HL-60/S4 treated with retinoic acid at 250 ng/mL for 4 days and 3 days (cell line): Measurements from ENCODE around the gene NALCN.
"Not testable (repeated sequence)": the region's sequence is repeated elsewhere in the genome, so short reads cannot be mapped to it uniquely, and the experiment has no call there.

ENCODE experiments used
- in situ Hi-C: fragments of 300-500 bp; cut with MboI; formaldehyde crosslinking; loops from 2 replicates; pipeline ENCODE4 v1.7.0; 2022; ENCODE audit warnings: low sequenced_read_pairs

The NALCN gene

DNA sequence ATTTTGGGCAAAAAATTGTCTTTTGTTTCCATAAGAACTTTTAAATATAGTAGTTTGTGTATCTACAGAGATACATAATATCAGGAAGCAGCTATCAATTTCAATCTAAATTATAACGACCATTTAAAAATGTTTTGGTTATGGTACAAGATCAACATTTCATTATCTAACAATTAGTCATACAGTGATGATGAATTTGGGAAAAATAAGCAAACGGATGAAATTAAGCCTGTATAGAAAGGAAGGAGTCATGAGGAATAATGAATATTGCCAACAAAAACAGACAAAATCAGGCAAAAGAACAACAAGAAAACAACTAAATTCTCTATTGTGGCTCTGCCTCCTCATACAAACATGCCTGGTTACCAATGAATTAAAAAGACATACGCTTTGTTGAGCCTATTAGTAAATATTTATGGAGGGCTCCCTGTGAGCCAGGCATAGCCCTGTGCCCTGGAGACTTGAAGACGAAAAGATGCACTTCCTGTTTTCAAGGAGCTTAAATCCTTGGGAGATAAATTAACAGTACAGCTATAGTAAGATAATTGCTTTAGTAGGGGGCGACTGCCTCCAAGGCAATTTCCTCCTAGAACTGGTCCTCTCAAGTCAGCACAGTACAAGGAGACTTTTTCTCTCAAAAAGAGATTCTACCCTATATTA, 73.0 kb downstream of the NALCN start:
- in situ Hi-C loops: no loop called here

DNA sequence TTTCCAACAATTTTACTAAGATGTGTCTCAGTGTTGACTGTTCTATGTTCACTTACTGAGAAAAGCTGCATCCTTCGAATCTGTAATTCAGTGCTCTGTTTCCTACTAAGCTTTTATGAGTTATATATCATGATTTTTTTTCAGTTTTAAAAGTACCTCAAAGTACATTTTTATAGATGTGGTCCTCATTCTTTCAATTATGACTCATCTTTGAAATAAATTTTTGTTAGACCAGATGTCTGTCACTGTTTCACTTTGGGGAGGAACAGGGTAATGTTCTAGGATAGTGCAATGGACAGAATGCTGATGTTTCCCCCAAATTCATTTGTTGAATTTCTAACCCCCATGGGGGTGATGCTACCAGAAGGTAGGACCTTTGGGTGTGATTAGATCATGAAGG, 74.8 kb downstream of the NALCN start:
- in situ Hi-C loops: no loop called here

DNA sequence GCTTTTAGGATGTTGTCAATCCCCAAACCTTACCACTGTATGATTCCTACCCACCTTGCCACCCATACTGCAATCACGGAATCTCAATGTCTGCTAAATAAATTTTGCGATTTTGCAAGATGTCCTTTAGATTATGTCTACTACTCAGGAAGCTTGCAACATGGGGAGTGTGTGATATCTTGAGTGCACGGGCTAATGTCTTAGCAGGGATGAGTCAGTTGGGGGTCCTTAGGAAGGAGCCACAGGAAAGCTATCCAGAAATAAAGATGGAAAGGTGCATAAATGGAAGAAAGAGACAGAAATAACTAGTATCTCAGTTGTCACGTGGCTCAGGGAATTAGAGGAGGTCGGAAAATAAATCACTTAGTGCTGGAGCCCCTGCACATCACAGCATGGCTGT, 77.1 kb downstream of the NALCN start:
- in situ Hi-C loops: no loop called here

DNA sequence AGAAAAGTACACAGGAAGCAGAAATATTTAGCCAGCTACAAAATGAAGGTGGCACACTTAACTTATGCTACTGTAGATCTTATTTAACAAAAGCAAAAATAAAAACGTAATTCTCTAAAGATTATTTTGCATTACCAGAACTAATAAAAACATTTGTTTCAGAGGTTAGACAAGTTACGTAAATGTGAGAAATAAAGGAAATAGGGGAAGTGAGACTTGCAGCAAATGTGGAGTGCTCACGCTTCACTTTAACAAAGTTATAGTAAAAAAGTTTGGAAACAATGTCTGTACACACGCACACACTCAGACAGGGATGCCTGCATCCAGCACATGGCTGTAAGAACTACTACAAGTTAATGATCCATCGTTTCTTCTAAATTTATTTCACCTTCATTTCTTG, 83.7 kb downstream of the NALCN start:
- in situ Hi-C loops: no loop called here

DNA sequence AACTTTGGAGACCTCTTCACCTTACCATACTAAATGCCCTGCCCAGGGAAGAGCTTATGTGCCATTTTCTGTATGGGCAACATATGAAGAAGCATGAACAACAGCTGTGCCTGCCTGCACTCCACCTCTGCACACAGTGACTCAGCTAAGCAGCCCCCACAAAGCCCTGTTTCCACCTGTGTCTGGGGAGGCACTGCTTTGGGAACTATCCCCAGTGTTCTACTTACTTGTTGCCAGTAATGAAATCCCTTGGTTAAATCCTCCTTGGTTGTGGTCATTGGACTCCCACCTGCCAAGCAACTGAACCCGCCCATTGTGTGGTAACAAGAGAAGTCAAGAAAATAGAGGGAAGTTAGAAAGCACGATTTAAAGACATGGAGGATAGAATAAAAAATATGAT, 84.6 kb downstream of the NALCN start:
- in situ Hi-C loops: no loop called here

DNA sequence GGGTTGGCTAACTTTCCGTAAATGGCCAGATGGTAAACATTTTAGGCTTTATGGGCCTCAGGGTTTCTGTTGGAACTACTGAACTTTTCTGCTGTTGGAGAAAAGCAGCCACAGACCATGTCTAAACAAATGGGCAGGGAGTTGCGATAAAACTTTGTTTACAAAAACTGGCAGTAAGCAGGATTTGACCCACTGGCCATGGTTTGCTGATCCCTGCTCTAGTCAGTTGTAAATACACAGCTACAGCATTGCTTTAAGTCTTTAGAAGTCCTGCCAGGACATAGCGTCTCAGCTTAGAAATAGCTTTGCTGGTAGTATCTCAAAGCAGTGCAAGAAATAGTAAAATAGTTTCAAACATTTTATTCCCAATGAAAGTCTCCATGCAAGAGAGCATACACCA, 88.4 kb downstream of the NALCN start:
- in situ Hi-C loops: no loop called here

DNA sequence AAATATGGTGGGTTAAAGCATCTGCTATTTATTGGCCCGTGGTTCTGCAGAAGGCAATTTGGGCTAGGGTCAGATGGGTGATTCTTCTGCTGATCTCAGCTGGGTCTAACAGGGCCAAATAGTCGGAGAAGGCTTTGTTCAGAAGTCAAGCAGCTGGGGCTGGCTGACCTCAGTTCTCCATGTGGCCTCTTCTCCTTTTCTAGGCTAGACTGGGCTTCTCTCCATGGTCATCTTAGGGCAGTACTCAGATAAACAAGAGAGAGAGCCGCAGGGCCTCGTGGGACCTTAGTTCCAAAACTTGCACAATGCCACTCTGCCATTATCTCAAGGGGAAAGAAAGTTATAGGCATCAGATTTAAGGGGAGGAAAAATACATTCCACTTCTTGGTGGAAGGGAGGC, 89.6 kb downstream of the NALCN start:
- in situ Hi-C loops: no loop called here

DNA sequence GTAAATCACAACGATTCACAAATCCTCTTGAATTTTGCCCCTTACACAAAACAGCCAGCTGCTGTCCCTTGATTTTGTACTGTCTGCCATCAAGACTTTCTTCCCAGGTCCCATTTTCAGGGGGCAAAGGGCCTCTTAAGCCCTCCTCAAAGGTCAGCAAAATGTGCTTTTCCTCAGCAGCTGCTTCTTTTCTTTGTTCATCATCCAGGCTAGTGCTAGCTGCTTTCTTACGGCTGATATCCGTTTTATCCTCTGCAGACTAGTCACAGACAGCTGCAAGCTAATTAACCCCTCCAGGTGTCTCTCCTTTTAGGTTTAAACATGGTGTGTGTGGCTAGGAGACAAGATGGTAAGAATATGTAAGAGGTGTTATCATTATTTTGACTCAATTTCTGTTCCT, 90.9 kb downstream of the NALCN start:
- in situ Hi-C loops: no loop called here

DNA sequence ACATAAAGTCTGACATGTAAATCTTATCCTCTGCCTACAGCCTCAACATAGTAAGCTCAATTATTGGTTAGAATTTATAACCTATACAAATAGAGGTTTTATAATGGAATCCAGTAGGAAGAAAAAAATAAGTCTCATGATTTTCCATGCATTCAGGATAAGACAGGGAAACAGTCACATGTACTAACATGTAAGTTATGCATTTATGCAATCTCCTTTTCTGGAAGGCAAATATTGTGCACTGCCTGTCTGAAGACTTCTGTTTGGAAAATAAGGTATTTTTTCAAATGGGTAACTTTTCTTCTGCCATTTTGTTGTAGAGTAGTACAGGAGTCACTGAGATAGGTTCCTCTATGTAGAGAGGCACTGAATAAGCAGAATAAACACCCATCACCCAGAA, 92.7 kb downstream of the NALCN start:
- in situ Hi-C loops: no loop called here

DNA sequence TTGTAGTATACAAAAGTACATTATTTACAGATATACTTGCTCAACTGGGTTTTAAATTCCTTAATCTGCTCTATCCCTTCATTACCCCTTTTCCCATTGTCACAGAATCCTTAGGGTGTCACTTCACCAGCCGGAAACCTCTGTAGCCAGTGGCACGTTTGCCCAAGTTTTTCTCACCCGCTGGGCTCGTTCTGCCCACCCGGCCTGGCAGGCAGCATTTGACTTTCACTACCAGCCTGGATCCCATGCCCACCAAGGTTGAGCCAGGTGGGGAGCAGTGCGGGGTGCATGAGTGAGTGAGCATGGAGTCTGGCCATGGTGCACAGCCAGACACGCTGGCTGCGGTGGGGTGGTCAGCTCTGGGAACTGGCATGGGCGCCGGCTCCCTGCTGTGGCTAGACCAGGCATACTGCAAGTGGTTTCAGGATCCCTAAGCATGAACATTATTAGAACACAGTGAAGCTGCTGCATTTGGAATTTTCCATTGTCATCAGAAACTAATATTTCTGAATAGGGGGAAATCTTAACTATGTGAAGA, 98.3 kb downstream of the NALCN start:
- in situ Hi-C loops: no loop called here

DNA sequence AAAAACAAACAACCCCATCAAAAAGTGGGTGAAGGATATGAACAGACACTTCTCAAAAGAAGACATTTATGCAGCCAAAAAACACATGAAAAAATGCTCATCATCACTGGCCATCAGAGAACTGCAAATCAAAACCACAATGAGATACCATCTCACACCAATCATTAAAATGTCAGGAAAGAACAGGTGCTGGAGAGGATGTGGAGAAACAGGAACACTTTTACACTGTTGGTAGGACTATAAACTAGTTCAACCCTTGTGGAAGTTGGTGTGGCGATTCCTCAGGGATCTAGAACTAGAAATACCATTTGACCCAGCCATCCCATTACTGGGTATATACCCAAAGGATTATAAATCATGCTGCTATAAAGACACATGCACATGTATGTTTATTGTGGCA, 102.8 kb downstream of the NALCN start:
- in situ Hi-C loops: not testable (repeated sequence)

DNA sequence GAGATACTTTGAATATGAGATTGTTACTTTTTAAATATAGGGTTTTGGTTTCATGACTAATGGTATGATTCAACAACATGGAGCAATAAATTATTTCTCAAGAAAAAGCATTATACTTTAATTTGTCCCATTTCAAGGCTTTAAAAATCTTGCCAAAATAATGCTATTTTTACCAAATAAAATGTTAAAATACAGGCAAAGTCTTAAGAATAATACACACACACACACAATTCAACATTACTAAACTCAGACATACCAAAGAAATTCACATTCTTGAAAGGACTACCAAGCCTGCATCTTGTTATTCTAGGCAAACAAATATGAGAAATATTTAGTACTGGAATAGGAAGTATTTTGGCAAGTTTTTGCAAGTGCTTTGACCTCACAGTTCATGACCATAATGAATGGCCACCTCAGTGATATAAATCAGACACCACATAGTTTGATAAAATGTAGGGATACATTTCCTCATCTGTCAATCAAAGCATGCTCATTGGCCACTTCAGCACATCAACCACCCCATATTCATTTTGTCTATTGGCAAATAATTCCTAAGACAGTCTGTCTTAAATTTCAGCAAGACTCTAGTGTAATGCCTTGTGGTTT, 107.2 kb downstream of the NALCN start:
- in situ Hi-C loops: no loop called here

DNA sequence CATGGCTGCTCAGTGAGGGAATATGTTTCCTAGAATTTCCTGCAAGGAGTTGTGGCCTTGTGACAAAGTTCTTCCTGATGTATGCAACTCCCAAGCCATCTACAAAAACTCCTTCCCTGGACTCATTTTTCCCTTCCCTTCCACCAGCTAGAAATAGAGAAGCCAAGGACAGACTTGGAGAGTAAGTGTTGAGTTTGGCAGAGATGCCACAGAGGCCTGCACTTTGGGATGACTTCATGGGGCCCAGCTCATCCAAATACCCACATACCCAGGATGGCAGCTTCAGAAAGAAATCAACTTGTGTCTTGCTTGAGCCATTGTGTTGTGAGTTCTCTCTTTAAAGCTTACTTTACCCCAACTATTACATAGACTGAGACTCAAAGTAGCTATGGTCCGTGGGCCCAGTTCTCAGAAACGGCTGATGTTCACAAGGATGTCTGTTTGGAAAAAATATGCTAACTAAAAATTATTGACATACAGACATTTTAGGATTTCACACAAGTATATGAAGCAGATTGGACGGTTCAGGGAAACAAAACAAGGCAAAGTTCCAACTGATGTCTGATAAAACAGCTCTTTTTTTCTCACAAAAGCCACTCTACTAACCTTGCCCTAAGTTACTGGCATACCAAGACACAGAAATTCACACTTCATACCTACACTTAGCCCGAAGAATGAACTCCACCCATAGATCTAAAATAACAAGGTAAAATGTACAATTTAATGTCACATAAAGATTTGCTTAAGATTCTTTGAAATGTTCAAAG, 107.9 kb downstream of the NALCN start:
- in situ Hi-C loops: no loop called here

DNA sequence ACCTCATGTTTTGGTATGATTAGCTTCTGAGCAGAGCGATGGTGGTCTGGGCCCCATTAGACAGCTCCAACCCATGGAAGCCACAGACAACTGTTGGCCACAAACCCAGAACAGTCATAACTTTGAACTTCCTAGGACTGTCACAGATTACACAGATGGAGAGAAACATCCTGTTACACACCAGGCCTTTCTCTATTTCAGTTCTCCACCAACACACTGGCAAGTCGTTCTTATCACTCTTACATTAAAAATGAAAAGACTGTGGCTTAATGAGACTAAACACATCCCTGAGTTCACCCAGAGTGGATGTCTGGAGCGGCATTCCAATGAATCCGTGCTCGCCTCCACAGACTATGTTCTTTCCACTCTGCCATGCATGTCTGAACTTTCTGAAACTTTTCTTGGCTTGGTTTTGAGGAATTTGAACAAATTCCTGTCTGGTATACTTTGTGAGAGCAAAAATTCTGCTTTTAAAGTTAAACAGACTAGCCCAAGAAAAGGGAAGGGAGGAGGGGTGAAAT, 109.1 kb downstream of the NALCN start:
- in situ Hi-C loops: no loop called here

DNA sequence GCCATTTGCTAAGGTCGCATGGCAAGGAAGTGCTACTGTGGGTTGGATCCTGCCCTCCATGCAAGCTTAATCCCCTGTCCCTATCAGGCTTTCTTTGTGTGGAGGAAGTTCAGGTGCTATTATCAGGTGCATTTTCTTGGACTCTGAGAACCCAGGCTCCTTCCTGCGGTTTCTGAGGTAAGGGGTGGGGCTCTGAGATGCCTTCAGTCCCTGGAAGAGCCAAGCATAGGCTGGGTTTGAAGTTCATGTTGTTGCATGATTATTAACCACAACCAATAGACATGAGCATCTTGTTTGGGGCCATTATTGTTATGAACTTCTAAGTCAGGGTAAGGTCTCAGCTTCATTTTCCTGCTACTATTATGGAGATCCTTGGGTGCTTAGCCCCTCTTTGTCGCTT, 109.5 kb downstream of the NALCN start:
- in situ Hi-C loops: no loop called here

DNA sequence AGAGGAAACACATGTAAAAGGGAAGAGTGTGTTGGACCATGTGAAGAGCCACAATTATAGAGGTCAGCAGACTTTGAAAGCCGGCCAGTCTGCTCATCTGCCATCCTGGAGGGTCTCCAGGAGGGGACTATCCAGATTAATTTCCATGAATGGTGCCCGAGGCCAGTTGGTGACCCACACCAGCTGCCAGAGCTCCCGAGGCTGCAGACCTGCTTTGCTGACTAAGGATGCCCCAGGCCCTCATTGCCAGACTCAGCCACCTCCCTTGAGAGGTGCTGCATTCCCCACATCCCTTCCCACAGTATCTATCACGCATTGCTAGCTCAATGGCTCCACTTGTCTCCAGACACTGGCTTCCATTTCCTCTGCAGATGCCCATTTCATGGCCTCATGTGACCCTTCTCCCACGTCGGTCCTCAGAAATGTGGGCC, 110.3 kb downstream of the NALCN start:
- in situ Hi-C loops: no loop called here

DNA sequence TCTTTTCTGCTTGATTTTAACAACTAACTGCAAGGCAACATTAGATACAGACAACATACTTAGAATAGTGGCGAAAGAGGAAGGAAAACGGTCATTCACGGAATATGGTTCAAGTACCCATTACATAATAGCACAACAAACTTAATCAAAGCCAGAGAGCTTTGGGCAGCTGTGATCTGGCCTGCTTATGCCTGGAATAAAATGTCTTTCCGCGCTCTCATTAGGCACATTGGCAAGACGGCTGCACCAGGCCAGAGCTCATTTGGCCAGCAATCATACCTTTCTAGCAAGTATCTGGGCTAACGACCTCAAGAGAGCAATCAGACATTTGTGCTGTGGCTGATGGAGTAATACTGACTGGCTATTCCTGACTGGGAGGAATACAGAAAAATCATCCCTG, 112.8 kb downstream of the NALCN start:
- in situ Hi-C loops: no loop called here

DNA sequence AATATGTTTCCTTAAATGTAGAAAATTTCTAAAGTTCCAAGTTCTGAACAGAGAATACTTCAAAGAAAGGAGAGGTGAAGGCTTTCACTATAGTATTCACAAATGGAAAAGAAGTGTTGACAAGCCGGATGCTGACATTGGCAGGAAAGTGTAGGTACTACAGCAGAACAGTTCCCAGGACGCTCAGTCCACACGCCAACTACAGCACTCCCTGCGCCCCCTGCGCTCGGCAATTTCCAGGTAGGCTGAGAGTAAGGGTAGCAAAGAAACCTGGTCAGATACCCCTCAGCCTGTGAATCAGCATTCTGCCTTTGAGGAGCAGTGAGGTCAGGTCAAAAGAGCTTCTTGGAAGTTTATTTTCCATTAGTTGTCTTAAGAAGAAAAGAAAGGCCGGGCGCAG, 115.3 kb downstream of the NALCN start:
- in situ Hi-C loops: no loop called here

DNA sequence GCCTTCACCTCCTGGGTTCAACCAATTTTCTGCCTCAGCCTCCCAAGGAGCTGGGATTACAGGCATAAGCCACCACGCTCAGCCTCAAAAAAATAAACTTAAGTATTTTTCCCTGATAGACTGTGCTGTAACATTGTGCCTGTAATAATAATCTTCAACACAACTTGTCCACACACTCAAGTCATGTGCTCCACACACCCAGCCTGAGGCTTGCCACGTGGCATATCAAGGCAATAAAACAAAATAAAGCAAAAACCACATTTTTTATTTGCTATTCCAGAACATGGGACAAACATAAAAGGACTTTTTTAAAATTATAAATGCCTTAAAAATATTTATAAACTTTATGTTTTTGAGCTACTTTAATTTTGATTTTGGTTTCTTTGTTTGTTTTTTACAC, 115.8 kb downstream of the NALCN start:
- in situ Hi-C loops: no loop called here

DNA sequence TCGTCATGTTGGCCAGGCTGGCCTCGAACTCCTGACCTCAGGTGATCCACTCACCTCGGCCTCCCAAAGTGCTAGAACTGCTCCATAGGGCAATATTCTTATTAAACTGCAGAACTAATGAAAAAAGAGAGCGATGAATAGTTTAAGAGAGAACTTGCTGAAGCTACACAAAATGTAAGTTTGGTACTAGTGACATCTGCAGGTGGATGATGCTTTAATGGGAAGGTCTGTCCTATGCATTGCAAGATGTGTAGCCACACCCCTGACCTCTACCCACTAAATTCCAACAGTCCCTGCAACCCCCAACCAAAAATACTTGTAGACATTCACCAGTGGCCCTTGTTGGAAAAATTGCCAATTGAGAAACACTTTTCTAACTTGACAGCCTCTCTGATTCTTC, 117.8 kb downstream of the NALCN start:
- in situ Hi-C loops: no loop called here

DNA sequence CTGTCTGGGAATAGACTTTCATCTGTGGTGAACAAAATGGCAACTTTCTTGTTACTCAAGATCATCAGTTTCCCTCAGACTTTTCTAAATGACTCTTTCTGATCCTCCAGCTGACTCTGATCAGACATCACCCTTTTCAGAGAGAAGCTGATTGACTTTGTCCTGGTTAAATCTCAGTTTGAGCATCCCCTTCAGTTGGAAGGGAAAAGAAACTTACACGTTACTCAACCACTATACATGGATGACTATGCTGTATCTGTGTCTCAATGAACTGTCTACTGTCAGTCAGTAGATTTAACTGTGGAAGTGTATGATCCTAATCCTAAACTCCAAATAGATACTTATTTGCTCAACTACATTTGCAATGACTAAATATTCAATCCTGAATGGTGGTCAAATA, 118.5 kb downstream of the NALCN start:
- in situ Hi-C loops: no loop called here

DNA sequence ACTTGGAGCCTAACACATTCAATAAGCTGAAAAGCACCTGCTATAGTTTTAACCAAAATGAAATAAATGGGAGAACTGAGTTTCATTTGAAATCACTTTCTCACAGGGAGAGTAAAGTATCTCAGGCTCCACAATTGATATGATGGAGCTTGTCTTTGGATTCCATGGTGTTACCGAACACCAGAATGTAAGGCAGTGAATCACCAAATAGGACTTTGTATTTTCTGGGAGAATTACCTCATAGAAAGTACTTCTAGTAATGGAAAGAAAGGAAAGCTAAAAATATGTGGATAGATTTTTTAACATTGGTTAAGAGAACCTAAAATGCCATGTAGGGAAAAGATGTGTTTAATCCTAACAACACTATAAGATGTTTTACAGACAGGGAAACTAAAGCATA, 123.6 kb downstream of the NALCN start:
- in situ Hi-C loops: no loop called here
